Naive thymus-derived CD8-positive, alpha-beta T cell (primary cell): Measurements from ENCODE around the gene SPECC1L. TPM values are rescaled to one million over a fixed set of nuclear protein-coding genes. Genes with fewer than 3 reads are reported as not detected.

Source experiments
- ATAC-seq, 2 donors: fragments of 150-1000 bp; cut with Tn5 transposase in 1 of 2; sonication (Bioruptor Pico), chemical (Tn5 transposase) in 1 of 2; 1 replicate in 1 of 2; 2 replicates in 1 of 2; pipeline ENCODE4 v1.10.0; 2021; ENCODE audit warnings: mild to moderate bottlenecking in 2 of 2, moderate library complexity in 2 of 2
- POLR2A ChIA-PET: fragments of 350-600 bp; sonication (Branson Sonifier 250); formaldehyde crosslinking; loops from one replicate; lab custom pipeline; 2021; ENCODE audit warnings: antibody characterized with exemption; lab: Charles Lee
- DNase-seq, 10 donors: peaks; one replicate each; pipeline versions ENCODE4 v3.0.0 to v3.0.0-alpha.2; 2020 to 2022
- H3K27ac Mint-ChIP-seq, 10 donors: one replicate each; pipeline ENCODE4 v1.8.0; 2020 to 2022; ENCODE audit warnings: mild to moderate bottlenecking in 10 of 10, mixed read lengths in 10 of 10, moderate library complexity in 4 of 10, inconsistent platforms in 1 of 10
- H3K27me3 Mint-ChIP-seq, 5 donors: one replicate each; pipeline ENCODE4 v1.8.0; 2021 to 2022; ENCODE audit warnings: mixed read lengths in 5 of 5
- H3K36me3 Mint-ChIP-seq, 3 donors: one replicate each; pipeline ENCODE4 v1.8.0; 2020 to 2022; ENCODE audit warnings: mixed read lengths in 3 of 3, mild to moderate bottlenecking in 2 of 3, inconsistent platforms in 1 of 3
- H3K4me1 Mint-ChIP-seq, 4 donors: one replicate each; pipeline ENCODE4 v1.8.0; 2021 to 2022; ENCODE audit warnings: mixed read lengths in 4 of 4
- H3K4me3 Mint-ChIP-seq, 10 donors: one replicate each; pipeline ENCODE4 v1.8.0; 2020 to 2022; ENCODE audit warnings: mild to moderate bottlenecking in 10 of 10, mixed read lengths in 10 of 10, moderate library complexity in 6 of 10, inconsistent platforms in 1 of 10
- H3K9me3 Mint-ChIP-seq, 9 donors: one replicate each; pipeline ENCODE4 v1.8.0; 2020 to 2022; ENCODE audit warnings: mixed read lengths in 9 of 9, mild to moderate bottlenecking in 3 of 9, inconsistent platforms in 1 of 9, moderate library complexity in 1 of 9
- polyA plus RNA-seq, 3 donors: library from polyadenylated mRNA; unstranded; fragments of 300-500 nt; fragmentation: Illumina TruSeq; gene quantifications; one replicate each; pipeline ENCODE4 v1.2.3, GENCODE V29; 2021
- total RNA-seq, 8 experiments: library from RNA in 2 of 8; stranded (reverse) in 2 of 8; gene quantifications; one replicate each; pipeline ENCODE4 v1.2.3 and lab custom pipeline; 2021 to 2026

Gene SPECC1L
- total and polyA plus RNA-seq, 5 experiments from 2014 or later = 6.6 to 71.4 (median 16.6) TPM

- Mint-ChIP-seq H3K4me1 (peaks cover 0 to 7% (median 3%) of the 10 kb centered on the region in 4 donors), H3K9me3 (peaks cover 0 to under 1% (median 0%) of the 10 kb centered on the region in 9 donors), H3K27ac (no peak overlapping the region), H3K36me3 (peaks cover 0 to 2% (median 0%) of the 10 kb centered on the region in 3 donors), H3K4me3 (no peak overlapping the region), H3K27me3 (no peaks in the 10 kb centered on the region)
- POLR2A ChIA-PET = interaction anchor here (0.6 kb wide), 1 partner anchor 60 kb away, joined by 4 read pairs; no protein-coding TSS in a partner anchor
- DNase-seq = no peak
- ATAC-seq = no peak
Measured at GRCh38 chr22:24457894-24458420, 187.3 kb downstream of the SPECC1L start.

- DNase-seq (no peak), ATAC-seq (no peak)
- H3K27me3 Mint-ChIP-seq = no peaks in the 10 kb centered on the region
- H3K36me3 Mint-ChIP-seq = peaks cover 0 to 2% (median 0%) of the 10 kb centered on the region in 3 donors
- POLR2A ChIA-PET = interaction anchor here (2.2 kb wide), 1 partner anchor 32 kb away, joined by 6 read pairs; no protein-coding TSS in a partner anchor
- H3K9me3 Mint-ChIP-seq = peaks cover 0 to 2% (median 0%) of the 10 kb centered on the region in 9 donors
- H3K27ac Mint-ChIP-seq = peak overlapping the region in 2 of 10 donors; percentile 57 to 71
- no peak overlapping the region for H3K4me3 Mint-ChIP-seq
- peaks cover 0 to 12% (median 3%) of the 10 kb centered on the region in 4 donors for H3K4me1 Mint-ChIP-seq
Measured at GRCh38 chr22:24459911-24460310, 189.3 kb downstream of the SPECC1L start.

GRCh38 chr22:24460418-24461089 lies 189.9 kb downstream of the SPECC1L start:
- no peak for ATAC-seq
- Mint-ChIP-seq H3K27me3 (no peaks in the 10 kb centered on the region), H3K36me3 (peaks cover 0 to 2% (median 0%) of the 10 kb centered on the region in 3 donors), H3K4me3 (peak overlapping the region in 1 of 10 donors; percentile 38), H3K9me3 (peaks cover 0 to 2% (median 0%) of the 10 kb centered on the region in 9 donors), H3K4me1 (peaks cover 0 to 12% (median 3%) of the 10 kb centered on the region in 4 donors), H3K27ac (peak overlapping the region in 1 of 10 donors; percentile 66)
- POLR2A ChIA-PET = interaction anchor here (2.2 kb wide), 1 partner anchor 32 kb away, joined by 6 read pairs; no protein-coding TSS in a partner anchor
- no peak for DNase-seq

GRCh38 chr22:24463071-24463760 lies 192.6 kb downstream of the SPECC1L start:
- peak overlapping the region in 2 of 10 donors; percentile 22 to 54 for H3K27ac Mint-ChIP-seq
- no peak overlapping the region for H3K4me3 Mint-ChIP-seq
- POLR2A ChIA-PET = no interaction called here
- H3K4me1 Mint-ChIP-seq = peaks cover 7 to 29% (median 10%) of the 10 kb centered on the region in 4 donors
- peaks cover 0 to 2% (median 0%) of the 10 kb centered on the region in 9 donors for H3K9me3 Mint-ChIP-seq
- H3K27me3 Mint-ChIP-seq = no peaks in the 10 kb centered on the region
- peaks cover 0 to 2% (median 0%) of the 10 kb centered on the region in 3 donors for H3K36me3 Mint-ChIP-seq
- DNase-seq (no peak), ATAC-seq (no peak)

GRCh38 chr22:24465566-24465965 lies 194.9 kb downstream of the SPECC1L start:
- ATAC-seq (no peak), DNase-seq (no peak)
- Mint-ChIP-seq H3K4me3 (no peak overlapping the region), H3K9me3 (peaks cover 0 to 2% (median 0%) of the 10 kb centered on the region in 9 donors), H3K36me3 (peaks cover 0 to 2% (median 0%) of the 10 kb centered on the region in 3 donors), H3K4me1 (peaks cover 3 to 29% (median 10%) of the 10 kb centered on the region in 4 donors), H3K27me3 (no peaks in the 10 kb centered on the region), H3K27ac (peak overlapping the region in 1 of 10 donors; percentile 24)
- POLR2A ChIA-PET = no interaction called here

GRCh38 chr22:24465975-24466374 lies 195.3 kb downstream of the SPECC1L start:
- peak overlapping the region in 1 of 10 donors; percentile 24 for H3K27ac Mint-ChIP-seq
- H3K4me1 Mint-ChIP-seq = peaks cover 3 to 26% (median 10%) of the 10 kb centered on the region in 4 donors
- peaks cover 0 to 2% (median 0%) of the 10 kb centered on the region in 3 donors for H3K36me3 Mint-ChIP-seq
- POLR2A ChIA-PET = interaction anchor here (0.7 to 1.2 kb wide), 2 partner anchors 38 to 952 kb away, joined by 3 to 4 read pairs; no protein-coding TSS in a partner anchor
- ATAC-seq = no peak
- DNase-seq = no peak
- no peak overlapping the region for H3K4me3 Mint-ChIP-seq
- H3K9me3 Mint-ChIP-seq = peaks cover 0 to 2% (median 0%) of the 10 kb centered on the region in 9 donors
- no peaks in the 10 kb centered on the region for H3K27me3 Mint-ChIP-seq

- Mint-ChIP-seq H3K36me3 (peaks cover 0 to 2% (median 0%) of the 10 kb centered on the region in 3 donors), H3K27me3 (no peaks in the 10 kb centered on the region), H3K27ac (peak overlapping the region in 2 of 10 donors; percentile 19 to 27), H3K4me1 (peaks cover 3 to 26% (median 10%) of the 10 kb centered on the region in 4 donors), H3K4me3 (no peak overlapping the region), H3K9me3 (peaks cover 0 to 2% (median 0%) of the 10 kb centered on the region in 9 donors)
- POLR2A ChIA-PET = interaction anchor here (0.7 to 1.2 kb wide), 2 partner anchors 39 to 951 kb away, joined by 3 to 4 read pairs; no protein-coding TSS in a partner anchor
- no peak for ATAC-seq
- DNase-seq = peak in 2 of 10 donors; percentile 13 to 21
Measured at GRCh38 chr22:24466716-24467328, 196.2 kb downstream of the SPECC1L start.

GRCh38 chr22:24467340-24467739 lies 196.7 kb downstream of the SPECC1L start:
- Mint-ChIP-seq H3K4me3 (no peak overlapping the region), H3K9me3 (peaks cover 0 to 2% (median 0%) of the 10 kb centered on the region in 9 donors), H3K36me3 (no peaks in the 10 kb centered on the region), H3K27ac (no peak overlapping the region), H3K4me1 (peaks cover 3 to 26% (median 10%) of the 10 kb centered on the region in 4 donors), H3K27me3 (no peaks in the 10 kb centered on the region)
- DNase-seq (no peak), ATAC-seq (no peak)
- POLR2A ChIA-PET = interaction anchor here (1.2 kb wide), 1 partner anchor 39 kb away, joined by 3 read pairs; no protein-coding TSS in a partner anchor

Other genes starting within 250 kb of the SPECC1L start
- 1 to 10 TPM; 1.7 to 1.9 TPM for gene SUSD2, start 89.3 kb upstream of the SPECC1L start, total RNA-seq
- under 1 TPM in 2 of 3 donors, not detected in 1; 0.07 TPM for gene SUSD2, start 89.3 kb upstream of the SPECC1L start, polyA plus RNA-seq
- gene GGT5, start 25.7 kb upstream of the SPECC1L start, total RNA-seq = under 1 TPM in 1 of 2 experiments, not detected in 1; 0.08 TPM
- not detected for gene GGT5, start 25.7 kb upstream of the SPECC1L start, polyA plus RNA-seq
- 10 to 100 TPM; 29.2 to 34.6 TPM for gene ADORA2A, start 156.8 kb downstream of the SPECC1L start, total RNA-seq
- gene ADORA2A, start 156.8 kb downstream of the SPECC1L start, polyA plus RNA-seq = 100 to 1,000 TPM in 1 of 3 donors, 10 to 100 TPM in 2; 58.7 to 105 (median 80.7) TPM
- under 1 TPM; 0.85 to 0.86 TPM for gene UPB1, start 224.5 kb downstream of the SPECC1L start, total RNA-seq
- under 1 TPM in 2 of 3 donors, not detected in 1; 0.06 to 0.18 TPM for gene UPB1, start 224.5 kb downstream of the SPECC1L start, polyA plus RNA-seq